ENCODE data around the gene ZNF521.
"Not testable (repeated sequence)": the region's sequence is repeated elsewhere in the genome, so short reads cannot be mapped to it uniquely, and the experiment has no call there.

Gene ZNF521

DNA sequence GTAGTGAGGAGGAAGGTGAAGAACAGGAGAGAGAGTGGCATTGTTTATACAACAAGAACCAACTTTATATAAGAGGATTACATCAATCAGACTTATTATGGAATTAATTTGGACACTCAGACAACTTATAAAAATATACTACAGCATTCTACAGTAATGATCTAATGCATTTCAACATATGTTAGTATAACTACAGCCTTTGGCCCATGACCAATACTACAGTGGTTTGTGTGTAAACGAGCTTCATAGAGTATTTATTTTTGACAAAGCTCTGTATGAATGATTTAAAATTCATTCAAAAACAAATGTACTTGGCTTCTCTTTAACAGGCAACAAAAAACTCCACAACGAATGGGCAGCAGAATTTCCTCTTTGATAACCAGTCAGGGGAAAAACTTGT lies 72.8 kb downstream of the ZNF521 start:
- H3K4me3 ChIP-seq (replicated peaks; ENCODE audit: low read depth, low read length) = no peak overlapping the region
- no peaks in the 10 kb centered on the region for H3K36me3 ChIP-seq (ENCODE audit: control insufficient read depth, insufficient read depth, low read length)
- no peak for DNase-seq (ENCODE audit: extremely low read depth, insufficient read length)
- H3K27me3 ChIP-seq (replicated peaks; ENCODE audit: control insufficient read depth, insufficient read depth, low read length) = peaks cover 2% of the 10 kb centered on the region; the same call in 1 of the 2 replicates
- TF ChIP-seq, protein P1, sequence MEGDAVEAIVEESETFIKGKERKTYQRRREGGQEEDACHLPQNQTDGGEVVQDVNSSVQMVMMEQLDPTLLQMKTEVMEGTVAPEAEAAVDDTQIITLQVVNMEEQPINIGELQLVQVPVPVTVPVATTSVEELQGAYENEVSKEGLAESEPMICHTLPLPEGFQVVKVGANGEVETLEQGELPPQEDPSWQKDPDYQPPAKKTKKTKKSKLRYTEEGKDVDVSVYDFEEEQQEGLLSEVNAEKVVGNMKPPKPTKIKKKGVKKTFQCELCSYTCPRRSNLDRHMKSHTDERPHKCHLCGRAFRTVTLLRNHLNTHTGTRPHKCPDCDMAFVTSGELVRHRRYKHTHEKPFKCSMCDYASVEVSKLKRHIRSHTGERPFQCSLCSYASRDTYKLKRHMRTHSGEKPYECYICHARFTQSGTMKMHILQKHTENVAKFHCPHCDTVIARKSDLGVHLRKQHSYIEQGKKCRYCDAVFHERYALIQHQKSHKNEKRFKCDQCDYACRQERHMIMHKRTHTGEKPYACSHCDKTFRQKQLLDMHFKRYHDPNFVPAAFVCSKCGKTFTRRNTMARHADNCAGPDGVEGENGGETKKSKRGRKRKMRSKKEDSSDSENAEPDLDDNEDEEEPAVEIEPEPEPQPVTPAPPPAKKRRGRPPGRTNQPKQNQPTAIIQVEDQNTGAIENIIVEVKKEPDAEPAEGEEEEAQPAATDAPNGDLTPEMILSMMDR (IDR thresholded peaks at IDR 0.05; ENCODE audit: insufficient read depth, low read length, poor library complexity, severe bottlenecking) = no peak

DNA sequence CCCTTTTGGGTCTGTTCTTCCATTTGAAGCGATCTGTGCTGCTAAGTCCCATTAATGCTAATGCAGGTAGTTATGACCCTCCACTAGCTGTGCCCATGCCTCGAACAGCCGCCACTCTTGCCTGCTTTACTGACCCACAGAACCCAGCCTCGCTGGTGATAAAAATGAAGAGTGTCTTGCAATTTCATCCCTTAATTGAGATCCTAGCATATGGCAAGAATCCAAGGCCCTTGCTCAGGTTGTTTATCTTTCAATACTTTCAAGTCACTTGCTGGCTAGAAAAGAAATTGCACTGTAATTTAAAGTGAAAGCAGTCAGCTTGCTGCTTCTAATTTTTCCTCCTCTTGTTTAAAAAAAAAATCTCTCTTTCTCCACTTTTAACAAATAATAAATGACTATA lies 73.6 kb downstream of the ZNF521 start:
- H3K4me3 ChIP-seq (replicated peaks; ENCODE audit: low read depth, low read length) = no peak overlapping the region

DNA sequence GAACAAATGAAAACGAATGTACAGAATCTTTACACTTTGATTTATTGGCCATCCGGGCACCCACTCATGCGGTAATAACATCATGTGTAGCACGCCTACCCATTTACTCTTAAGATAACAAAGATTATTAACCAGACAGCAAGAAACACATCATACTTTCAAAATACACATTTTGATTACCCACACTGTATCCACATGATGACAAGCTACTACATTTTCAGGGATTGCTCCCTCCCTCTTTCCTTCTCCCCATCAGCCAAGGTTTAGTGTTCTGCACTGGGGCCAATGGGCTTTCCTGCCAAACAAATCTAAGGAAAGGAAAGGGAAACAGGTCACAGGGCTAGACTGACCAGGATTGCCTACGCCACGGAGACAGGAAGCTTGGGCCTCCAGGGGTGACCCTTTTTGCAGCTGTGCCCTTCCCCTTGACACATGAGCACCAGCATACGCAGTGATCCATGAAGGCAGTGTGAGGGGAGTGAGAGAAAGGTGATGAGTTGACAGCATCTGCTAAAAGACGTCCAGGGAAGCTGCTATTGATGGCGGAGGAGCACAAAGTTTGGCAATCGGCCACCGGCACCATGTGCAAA lies 76.5 kb downstream of the ZNF521 start:
- Histone ChIP-seq H3K27me3 (replicated peaks; ENCODE audit: control insufficient read depth, insufficient read depth, low read length) (no peaks in the 10 kb centered on the region), H3K36me3 (ENCODE audit: control insufficient read depth, insufficient read depth, low read length) (no peaks in the 10 kb centered on the region), H3K4me3 (replicated peaks; ENCODE audit: low read depth, low read length) (no peak overlapping the region)
- TF ChIP-seq, protein P1 (IDR thresholded peaks at IDR 0.05; ENCODE audit: insufficient read depth, low read length, poor library complexity, severe bottlenecking) = no peak
- DNase-seq (ENCODE audit: extremely low read depth, insufficient read length) = no peak

More for the DNA sequence above, 73.6 kb downstream of the ZNF521 start:
- DNase-seq (ENCODE audit: extremely low read depth, insufficient read length) = no peak
- TF ChIP-seq, protein P1 (IDR thresholded peaks at IDR 0.05; ENCODE audit: insufficient read depth, low read length, poor library complexity, severe bottlenecking) = no peak
- Histone ChIP-seq H3K36me3 (ENCODE audit: control insufficient read depth, insufficient read depth, low read length) (no peaks in the 10 kb centered on the region), H3K27me3 (replicated peaks; ENCODE audit: control insufficient read depth, insufficient read depth, low read length) (peaks cover 2% of the 10 kb centered on the region; the same call in 1 of the 2 replicates)

DNA sequence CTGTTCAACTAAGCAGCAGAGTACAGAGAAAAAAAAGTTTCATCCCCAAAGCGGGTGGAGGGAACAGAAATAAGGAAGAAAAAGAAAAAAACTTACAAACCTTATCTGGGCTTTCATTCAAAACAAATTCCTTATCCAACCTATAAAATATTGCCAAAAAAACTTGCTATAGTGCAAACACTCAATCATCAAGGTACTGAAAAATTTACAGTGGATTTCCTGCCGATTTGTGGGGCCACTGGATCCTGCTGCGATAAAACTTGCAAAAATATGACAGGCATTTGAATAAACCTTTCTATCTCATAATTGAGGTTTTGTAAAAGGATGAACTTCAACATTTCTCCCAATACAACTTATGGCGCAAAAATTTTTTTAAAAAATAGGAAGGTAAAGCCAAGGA lies 77.0 kb downstream of the ZNF521 start:
- Histone ChIP-seq H3K36me3 (ENCODE audit: control insufficient read depth, insufficient read depth, low read length) (no peaks in the 10 kb centered on the region), H3K27me3 (replicated peaks; ENCODE audit: control insufficient read depth, insufficient read depth, low read length) (no peaks in the 10 kb centered on the region), H3K4me3 (replicated peaks; ENCODE audit: low read depth, low read length) (no peak overlapping the region)
- TF ChIP-seq, protein P1 (IDR thresholded peaks at IDR 0.05; ENCODE audit: insufficient read depth, low read length, poor library complexity, severe bottlenecking) = no peak
- no peak for DNase-seq (ENCODE audit: extremely low read depth, insufficient read length)

DNA sequence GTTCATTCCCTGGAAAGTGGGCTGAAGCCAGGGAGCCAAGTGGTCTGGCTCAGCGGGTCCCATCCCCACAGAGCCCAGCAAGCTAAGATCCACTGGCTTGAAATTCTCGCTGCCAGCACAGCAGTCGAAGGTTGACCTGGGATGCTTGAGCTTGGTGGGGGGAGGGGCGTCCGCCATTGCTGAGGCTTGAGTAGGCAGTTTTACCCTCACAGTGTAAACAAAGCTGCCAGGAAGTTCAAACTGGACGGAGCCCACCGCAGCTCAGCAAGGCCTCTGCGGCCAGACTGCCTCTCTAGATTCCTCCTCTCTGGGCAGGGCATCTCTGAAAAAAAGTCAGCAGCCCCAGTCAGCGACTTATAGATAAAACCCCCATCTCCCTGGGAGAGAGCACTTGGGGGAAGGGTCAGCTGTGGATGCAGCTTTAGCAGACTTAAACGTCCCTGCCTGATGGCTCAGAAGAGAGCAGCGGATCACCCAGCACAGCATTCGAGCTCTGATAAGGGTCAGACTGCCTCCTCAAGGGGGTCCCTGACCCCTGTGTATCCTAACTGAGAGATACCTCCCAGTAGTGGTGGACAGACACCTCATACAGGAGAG lies 84.9 kb downstream of the ZNF521 start:
- not testable (repeated sequence) for H3K4me3 ChIP-seq (replicated peaks; ENCODE audit: low read depth, low read length); H3K27me3 ChIP-seq (replicated peaks; ENCODE audit: control insufficient read depth, insufficient read depth, low read length); DNase-seq (ENCODE audit: extremely low read depth, insufficient read length); H3K36me3 ChIP-seq (ENCODE audit: control insufficient read depth, insufficient read depth, low read length)

DNA sequence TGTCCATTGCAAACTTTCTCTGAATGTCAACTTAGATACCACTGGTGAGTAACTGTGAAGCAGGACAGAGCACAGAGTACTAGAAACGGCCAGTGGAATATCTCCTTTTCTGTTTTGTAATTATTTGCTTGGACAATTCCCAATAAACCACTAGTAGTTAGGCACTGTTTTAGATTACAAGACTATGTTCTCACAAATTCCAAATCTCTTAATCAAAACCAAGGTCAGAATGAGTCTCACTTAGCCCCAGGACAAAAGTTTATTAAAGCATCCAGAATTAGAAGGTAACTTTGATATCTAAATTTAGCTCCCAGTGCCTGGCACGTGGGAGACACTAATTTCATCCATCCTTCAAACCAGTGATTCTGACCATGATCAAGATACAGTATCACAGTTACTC lies 89.0 kb downstream of the ZNF521 start:
- Histone ChIP-seq H3K4me3 (replicated peaks; ENCODE audit: low read depth, low read length) (no peak overlapping the region), H3K36me3 (ENCODE audit: control insufficient read depth, insufficient read depth, low read length) (no peaks in the 10 kb centered on the region), H3K27me3 (replicated peaks; ENCODE audit: control insufficient read depth, insufficient read depth, low read length) (no peaks in the 10 kb centered on the region; the same call in none of the 2 replicates)
- TF ChIP-seq, protein P1 (IDR thresholded peaks at IDR 0.05; ENCODE audit: insufficient read depth, low read length, poor library complexity, severe bottlenecking) = no peak
- DNase-seq (ENCODE audit: extremely low read depth, insufficient read length) = no peak
